Heart right ventricle (tissue), 16 donors: ENCODE results near the gene CCT6B. TPM values are rescaled to one million over a fixed set of nuclear protein-coding genes. Genes with fewer than 3 reads are reported as not detected.
"Not testable (repeated sequence)": the region's sequence is repeated elsewhere in the genome, so short reads cannot be mapped to it uniquely, and the experiment has no call there.

Experiments
- ATAC-seq, 8 donors: fragments of 200-7000 bp; cut with Tn5 transposase; one replicate each; pipeline ENCODE4 v1.9.1; 2020; ENCODE audit warnings: mild to moderate bottlenecking in 8 of 8, moderate library complexity in 8 of 8, moderate number of reproducible peaks in 1 of 8
- DNase-seq, 2 donors: peaks; one replicate each; pipeline ENCODE4 v3.0.0-alpha.2; 2020
- H3K27ac ChIP-seq, 10 donors: fragments of 200-600 bp; sonication (generic) in 2 of 10; one replicate each; pipeline versions ENCODE4 v1.5.0 to v1.8.0; 2020 to 2022; ENCODE audit warnings: mild to moderate bottlenecking in 3 of 10
- H3K27me3 ChIP-seq, 7 donors: fragments of 200-600 bp; one replicate each; pipeline ENCODE4 v1.8.0; 2021 to 2022; ENCODE audit warnings: mild to moderate bottlenecking in 2 of 7
- H3K36me3 ChIP-seq, 9 donors: fragments of 200-600 bp; sonication (generic) in 1 of 9; one replicate each; pipeline versions ENCODE4 v1.5.0 to v1.8.0; 2020 to 2022; ENCODE audit warnings: mild to moderate bottlenecking in 2 of 9
- H3K4me1 ChIP-seq, 9 donors: fragments of 200-600 bp; sonication (generic) in 1 of 9; one replicate each; pipeline versions ENCODE4 v1.5.0 to v1.8.0; 2020 to 2022; ENCODE audit warnings: mild to moderate bottlenecking in 4 of 9
- H3K4me3 ChIP-seq, 10 donors: fragments of 200-600 bp; sonication (generic) in 2 of 10; one replicate each; pipeline versions ENCODE4 v1.5.0 to v1.8.0; 2020 to 2022; ENCODE audit warnings: mild to moderate bottlenecking in 7 of 10, moderate library complexity in 2 of 10
- H3K9me3 ChIP-seq, 11 donors: fragments of 200-600 bp in 10 of 11; sonication (generic) in 2 of 11; one replicate each; pipeline versions ENCODE4 v1.5.0 to v1.8.0; 2013 to 2022; ENCODE audit warnings: mild to moderate bottlenecking in 2 of 11, control low read depth in 1 of 11, moderate library complexity in 1 of 11
- CTCF ChIP-seq, 9 donors: fragments of 200-600 bp; sonication (generic) in 2 of 9; IDR thresholded peaks; one replicate each; pipeline versions ENCODE4 v1.5.0 to v1.8.0; 2021 to 2022; ENCODE audit warnings: antibody characterized with exemption in 9 of 9, mild to moderate bottlenecking in 5 of 9, moderate library complexity in 1 of 9
- WGBS, 2 donors: extraction: QIAGEN DNeasy Blood & Tissue Kit; methylation state at CpG; one replicate each; pipeline ENCODE4 v1.1.7; 2013; ENCODE audit warnings: inconsistent platforms in 1 of 2; 5-methylcytosine and 5-hydroxymethylcytosine counted together
- intact Hi-C, 10 donors: fragments of 100-400 bp; cut with DNase I; formaldehyde crosslinking; loops; one replicate each; pipeline versions ENCODE4 v1.11.1 to v1.14.2; 2022
- polyA plus RNA-seq, 2 donors: library from polyadenylated mRNA; stranded (reverse); fragments of 200-250 nt; gene quantifications; one replicate each; pipeline ENCODE4 v1.2.3, GENCODE V29; 2013
- total RNA-seq, 10 donors: library from RNA; stranded (reverse); fragmentation: NEBNext Ultra II Directional in 3 of 10; extraction: Animal tissue kit (Norgen Biotek cat#: 25700) in 3 of 10; gene quantifications; one replicate each; pipeline versions ENCODE4 v1.2.1 to v1.2.4, GENCODE V29; 2021 to 2023
- donor health status: Arrhythmogenic right ventricular cardiomyopathy.
- donor health status: ischemic (EF 13 %, LVEDD 7.1; RV severe dilation, severe dysfunction).
- donor health status: healthy with polysubstance abuse.
- donor health status: DM: no; HTN: yes; CAD: no.
- donor health status: DM: no; HTN: no; CAD: no.
- donor health status: ischemic (EF 25% LVEDD 6.9; RV normal size, moderate dysfunction).
- donor health status: ischemic (EF 25% LVEDD 5.7; RV mildly dilated, moderate dysfunction).
- donor health status: healthy.
- donor health status: DM: yes; HTN: yes; CAD: no.
- donor health status: Ischemic cardiomyopathy.
- donor health status: ischemic (EF 35%, LVEDD 5.7; RV mildly dilated, moderate dysfunction).
- donor health status: nonischemic (EF 11% LVEDD 7.7; RV severe dilation, severe dysfunction).
- donor health status: DM: yes; HTN: yes; CAD: no.
- donor health status: PGD.
- donor health status: ischemic (EF 29% LVEDD 5.4; RV normal size, mild dysfunction).
- donor health status: nonischemic (EF 23%, LVEDD 6.1; RV moderate dilation, normal function).

Gene CCT6B
- total and polyA plus RNA-seq, 12 donors, result 0.67 to 2.8 (median 1.6) TPM

- WGBS, 2 donors, result 90 to 96% methylated on average over 3 of the region's 3 CpGs
- no peak for ATAC-seq
- intact Hi-C loops, result no loop called here
Measured at GRCh38 chr17:34974794-34975785, 13.8 kb upstream of the CCT6B start.

GRCh38 chr17:34974179-34974578, 12.9 kb upstream of the CCT6B start:
- Histone ChIP-seq H3K4me1 (peaks cover 0 to 2% (median 0%) of the 10 kb centered on the region in 9 donors), H3K27ac (no peak overlapping the region), H3K9me3 (no peaks in the 10 kb centered on the region), H3K27me3 (no peaks in the 10 kb centered on the region), H3K4me3 (no peak overlapping the region), H3K36me3 (peaks cover 0 to 4% (median 0%) of the 10 kb centered on the region in 9 donors)
- intact Hi-C loops, result no loop called here
- TF ChIP-seq CTCF (IDR thresholded peaks at IDR 0.05), result no peak
- no peak for ATAC-seq
- DNase-seq, result no peak
- WGBS, 2 donors, result 38 to 61% methylated on average over 2 of the region's 2 CpGs

More at GRCh38 chr17:34974794-34975785, 13.8 kb upstream of the CCT6B start:
- no peak for DNase-seq
- H3K4me1 ChIP-seq, result peaks cover 0 to 11% (median 7%) of the 10 kb centered on the region in 9 donors
- TF ChIP-seq CTCF (IDR thresholded peaks at IDR 0.05), result no peak
- H3K9me3 ChIP-seq, result no peaks in the 10 kb centered on the region
- no peak overlapping the region for H3K27ac ChIP-seq
- H3K36me3 ChIP-seq, result no peaks in the 10 kb centered on the region
- H3K27me3 ChIP-seq, result no peaks in the 10 kb centered on the region
- no peak overlapping the region for H3K4me3 ChIP-seq

GRCh38 chr17:34958438-34958837, 2.8 kb downstream of the CCT6B start:
- intact Hi-C loops, result no loop called here
- no peak for TF ChIP-seq CTCF (IDR thresholded peaks at IDR 0.05)
- no peaks in the 10 kb centered on the region for H3K9me3 ChIP-seq
- peaks cover 0 to 7% (median 0%) of the 10 kb centered on the region in 9 donors for H3K36me3 ChIP-seq
- H3K4me3 ChIP-seq, result no peak overlapping the region
- DNase-seq (no peak), ATAC-seq (no peak)
- no peak overlapping the region for H3K27ac ChIP-seq
- peaks cover 0 to 27% (median 22%) of the 10 kb centered on the region in 9 donors for H3K4me1 ChIP-seq
- H3K27me3 ChIP-seq, result no peaks in the 10 kb centered on the region
- WGBS, 2 donors, result 64 to 65% methylated on average over 1 of the region's 1 CpG

GRCh38 chr17:34950780-34951179, 10.5 kb downstream of the CCT6B start:
- H3K4me1 ChIP-seq, ATAC-seq: not testable (repeated sequence)
- 92 to 97% methylated on average over 4 of the region's 4 CpGs for WGBS, 2 donors

GRCh38 chr17:34930283-34930682, 31.0 kb downstream of the CCT6B start:
- ATAC-seq (no peak), DNase-seq (no peak)
- Histone ChIP-seq H3K27me3 (no peaks in the 10 kb centered on the region), H3K4me3 (no peak overlapping the region), H3K9me3 (no peaks in the 10 kb centered on the region), H3K4me1 (no peaks in the 10 kb centered on the region), H3K27ac (no peak overlapping the region), H3K36me3 (no peaks in the 10 kb centered on the region)
- no peak for TF ChIP-seq CTCF (IDR thresholded peaks at IDR 0.05)
- intact Hi-C loops, result no loop called here

More at GRCh38 chr17:34950780-34951179, 10.5 kb downstream of the CCT6B start:
- H3K36me3 ChIP-seq, H3K27ac ChIP-seq, H3K27me3 ChIP-seq, H3K4me3 ChIP-seq, DNase-seq, H3K9me3 ChIP-seq, intact Hi-C loops: not testable (repeated sequence)
